Thyroid gland (tissue), 4 donors: ENCODE results near the gene PCDHB2. TPM values are rescaled to one million over a fixed set of nuclear protein-coding genes. Genes with fewer than 3 reads are reported as not detected.

ENCODE experiments used
- DNase-seq, 2 donors: peaks; one replicate each; pipeline ENCODE4 v3.0.0-alpha.2; 2019
- H3K27ac ChIP-seq, 3 donors: fragments of 200-600 bp; sonication (generic); 1 replicate in 2 of 3; 2 replicates in 1 of 3; pipeline ENCODE4 v1.5.1; 2016 to 2019; ENCODE audit warnings: mild to moderate bottlenecking in 1 of 3, moderate library complexity in 1 of 3
- H3K27me3 ChIP-seq: fragments of 200-600 bp; sonication (generic); one replicate; pipeline ENCODE4 v1.5.1; 2019
- H3K36me3 ChIP-seq, 2 donors: fragments of 200-600 bp; sonication (generic); one replicate each; pipeline ENCODE4 v1.5.1; 2016 to 2019
- H3K4me1 ChIP-seq, 2 donors: fragments of 200-600 bp; sonication (generic); one replicate each; pipeline ENCODE4 v1.5.1; 2017 to 2019
- H3K4me3 ChIP-seq, 3 donors: fragments of 200-600 bp; sonication (generic); replicated peaks in 1 of 3; 1 replicate in 2 of 3; 2 replicates in 1 of 3; pipeline ENCODE4 v1.5.1; 2016; ENCODE audit warnings: mild to moderate bottlenecking in 1 of 3
- H3K9me3 ChIP-seq: fragments of 200-600 bp; sonication (generic); one replicate; pipeline ENCODE4 v1.5.1; 2017
- CTCF ChIP-seq, 6 experiments: fragments of 200-600 bp in 3 of 6; fragments of 450-650 bp in 3 of 6; sonication (generic) in 3 of 6; IDR thresholded peaks; one replicate each; pipeline ENCODE4 v1.5.1; 2016 to 2019; ENCODE audit warnings: antibody characterized with exemption in 6 of 6, mild to moderate bottlenecking in 2 of 6, inconsistent platforms in 1 of 6, moderate library complexity in 1 of 6
- POLR2A ChIP-seq, 2 donors: fragments of 450-650 bp; IDR thresholded peaks; one replicate each; pipeline ENCODE4 v1.6.1; 2017; ENCODE audit warnings: antibody characterized with exemption in 2 of 2, mild to moderate bottlenecking in 2 of 2, moderate library complexity in 1 of 2
- WGBS, 2 donors: methylation state at CpG; one replicate each; pipeline ENCODE4 v1.1.5; 2017; 5-methylcytosine and 5-hydroxymethylcytosine counted together
- intact Hi-C: fragments of 100-400 bp; cut with DNase I; formaldehyde crosslinking; loops from one replicate; pipeline ENCODE4 v1.15.1; 2023
- total RNA-seq, 4 donors: library from RNA; depleted of rRNA; stranded (reverse); fragments of >200 nt; gene quantifications; one replicate each; pipeline ENCODE4 v1.2.3, GENCODE V29; 2016

The PCDHB2 gene
- 1 to 10 TPM; 1.2 to 4.2 (median 3.2) TPM for total RNA-seq

DNA sequence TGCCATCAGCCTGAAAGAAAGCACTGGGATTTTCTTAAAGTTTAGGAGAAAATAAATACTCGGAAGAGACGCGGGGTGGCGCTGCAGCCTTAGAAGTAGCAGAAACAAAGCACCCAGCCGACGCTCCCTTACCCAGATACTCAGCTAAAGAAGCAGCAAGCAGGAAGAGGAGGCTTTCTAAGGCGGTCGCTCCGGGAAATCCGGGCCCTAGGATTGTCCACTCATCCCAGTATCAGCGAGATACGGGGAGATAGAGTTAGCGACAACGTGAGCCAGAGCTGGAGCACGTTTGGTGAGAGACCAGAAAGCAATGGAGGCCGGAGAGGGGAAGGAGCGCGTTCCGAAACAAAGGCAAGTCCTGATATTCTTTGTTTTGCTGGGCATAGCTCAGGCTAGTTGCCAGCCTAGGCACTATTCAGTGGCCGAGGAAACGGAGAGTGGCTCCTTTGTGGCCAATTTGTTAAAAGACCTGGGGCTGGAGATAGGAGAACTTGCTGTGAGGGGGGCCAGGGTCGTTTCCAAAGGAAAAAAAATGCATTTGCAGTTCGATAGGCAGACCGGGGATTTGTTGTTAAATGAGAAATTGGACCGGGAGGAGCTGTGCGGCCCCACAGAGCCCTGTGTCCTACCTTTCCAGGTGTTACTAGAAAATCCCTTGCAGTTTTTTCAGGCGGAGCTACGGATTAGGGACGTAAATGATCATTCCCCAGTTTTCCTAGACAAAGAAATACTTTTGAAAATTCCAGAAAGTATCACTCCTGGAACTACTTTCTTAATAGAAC is at the start of gene PCDHB2:
PCDHB2 (plus strand) TSS at position 135 of the 782 bp plus-strand sequence; CDS start at position 311, 176 bp downstream.
- no peaks in the 10 kb centered on the region for H3K9me3 ChIP-seq
- no peaks in the 10 kb centered on the region for H3K27me3 ChIP-seq
- DNase-seq = peak; percentile 3 to 19
- peak within 1 kb of the TSS in 1 of 3 donors; percentile 22 for H3K4me3 ChIP-seq
- no peaks in the 10 kb centered on the region for H3K36me3 ChIP-seq
- TF ChIP-seq POLR2A (IDR thresholded peaks at IDR 0.05) = no peak
- TF ChIP-seq CTCF (IDR thresholded peaks at IDR 0.05) = peak in 3 of 6 experiments; percentile 10 to 39 (median 26)
- no peak within 1 kb of the TSS for H3K27ac ChIP-seq
- intact Hi-C loops = no loop called here
- no peaks in the 10 kb centered on the region for H3K4me1 ChIP-seq
- 14 to 17% methylated on average over 29 of the region's 29 CpGs for WGBS, 2 donors

DNA sequence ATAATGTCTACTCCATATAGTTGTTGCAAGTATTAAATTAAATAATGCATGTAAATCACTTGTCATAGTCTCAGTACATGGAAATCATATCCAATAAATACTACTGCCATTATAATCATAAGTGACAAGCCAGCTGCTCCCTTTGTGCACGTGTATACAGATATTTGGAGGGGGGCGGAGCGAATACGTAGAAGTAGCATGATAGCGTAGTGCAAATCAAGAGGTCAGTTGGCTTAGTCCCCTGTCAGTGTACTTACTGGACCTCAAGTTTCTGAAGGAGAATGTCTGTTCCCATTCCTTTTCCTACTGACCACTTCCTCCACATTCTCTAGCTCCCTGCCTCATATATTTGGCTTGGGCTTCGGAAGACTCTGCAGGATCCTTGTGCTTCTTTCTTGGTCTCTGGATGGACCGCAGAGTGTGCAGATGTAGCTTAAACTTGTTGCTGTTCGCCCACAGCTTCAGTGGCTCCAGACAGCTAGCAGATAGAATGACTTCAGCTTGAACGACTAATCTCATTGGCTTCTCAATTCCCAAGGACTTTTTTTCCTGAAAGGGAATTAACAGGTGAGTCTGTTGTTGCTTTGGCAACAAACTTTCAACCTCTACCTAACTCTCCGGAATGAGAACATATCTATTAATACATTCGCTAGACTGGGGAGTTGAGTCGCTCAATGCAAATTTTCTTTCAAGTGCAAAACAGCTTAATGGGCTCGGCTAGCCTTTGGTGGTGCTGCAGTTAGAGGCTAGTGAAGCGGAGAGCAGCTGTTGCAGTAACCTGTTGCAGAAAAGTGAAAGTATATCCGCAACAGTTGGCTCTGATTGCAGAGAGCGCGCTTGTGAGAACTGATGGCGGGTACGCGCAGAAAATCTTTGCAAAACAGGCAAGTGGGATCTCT is 43.5 kb upstream of the PCDHB2 start, which contains the start of gene PCDHB1:
PCDHB1 (plus strand) TSS at position 753 of the 899 bp plus-strand sequence; CDS start at position 850, 97 bp downstream.
- Histone ChIP-seq H3K36me3 (no peaks in the 10 kb centered on the region), H3K4me1 (peaks cover 4 to 6% of the 10 kb centered on the region in 2 donors), H3K27ac (no peak within 1 kb of the TSS), H3K9me3 (no peaks in the 10 kb centered on the region), H3K27me3 (no peaks in the 10 kb centered on the region), H3K4me3 (peak within 1 kb of the TSS in 2 of 3 donors; percentile 22 to 27)
- intact Hi-C loops = no loop called here
- WGBS, 2 donors = 14 to 17% methylated on average over 20 of the region's 20 CpGs
- DNase-seq = peak; percentile 6 to 10
- TF ChIP-seq CTCF (IDR thresholded peaks at IDR 0.05) (no peak), POLR2A (IDR thresholded peaks at IDR 0.05) (no peak)

GRCh38 chr5:141051521-141051866 is 42.9 kb upstream of the PCDHB2 start:
- Histone ChIP-seq H3K27me3 (no peaks in the 10 kb centered on the region), H3K4me3 (peak overlapping the region in 2 of 3 donors; percentile 22 to 27), H3K9me3 (no peaks in the 10 kb centered on the region), H3K36me3 (no peaks in the 10 kb centered on the region), H3K27ac (no peak overlapping the region), H3K4me1 (peaks cover 4 to 6% of the 10 kb centered on the region in 2 donors)
- WGBS, 2 donors = 2 to 8% methylated on average over 15 to 18 of the region's 19 CpGs
- TF ChIP-seq POLR2A (IDR thresholded peaks at IDR 0.05) (no peak), CTCF (IDR thresholded peaks at IDR 0.05) (no peak)
- intact Hi-C loops = no loop called here
- DNase-seq = peak in 1 of 2 donors; percentile 14

- Histone ChIP-seq H3K4me3 (no peak overlapping the region), H3K9me3 (no peaks in the 10 kb centered on the region), H3K27ac (no peak overlapping the region), H3K4me1 (no peaks in the 10 kb centered on the region), H3K27me3 (no peaks in the 10 kb centered on the region), H3K36me3 (no peaks in the 10 kb centered on the region)
- DNase-seq = peak in 1 of 2 donors; percentile 7
- TF ChIP-seq CTCF (IDR thresholded peaks at IDR 0.05) (no peak), POLR2A (IDR thresholded peaks at IDR 0.05) (no peak)
- WGBS, 2 donors = 36 to 41% methylated on average over 17 of the region's 17 CpGs
- intact Hi-C loops = no loop called here
These were observed 16.6 kb upstream of the PCDHB2 start for GRCh38 chr5:141077826-141078225.
